ENCODE results near the gene MPL.

The MPL gene

DNA sequence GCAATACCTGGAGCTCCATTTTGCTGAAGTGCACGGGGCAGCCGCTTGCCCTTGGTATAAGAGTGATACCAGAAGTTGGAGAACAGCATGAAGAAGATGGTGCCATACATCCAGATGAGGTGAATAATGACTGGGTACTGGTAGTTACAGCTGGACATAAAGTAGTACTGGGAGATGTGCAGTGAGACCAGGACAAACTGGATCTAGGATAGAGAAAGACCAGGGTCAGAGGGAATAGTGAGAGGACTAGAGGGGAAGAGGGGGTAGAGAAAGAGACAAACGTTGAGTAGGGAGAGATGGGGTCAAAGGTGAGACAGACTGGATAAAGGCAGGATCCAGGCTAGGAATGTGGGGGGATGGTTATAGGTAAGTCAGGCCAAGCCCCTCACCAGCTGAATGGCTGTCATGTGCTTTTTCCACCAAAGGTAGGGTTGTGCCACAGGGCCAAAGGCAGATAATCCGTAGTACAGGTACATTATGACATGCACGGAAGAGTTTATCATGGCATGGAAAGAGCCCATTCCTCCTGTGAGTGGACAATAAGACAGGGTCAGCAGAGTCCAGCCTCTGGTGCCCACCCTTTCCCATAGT lies 26.4 kb downstream of the MPL start:
- TF ChIP-seq PPARA (CRISPR knock-in tag; IDR thresholded peaks at IDR 0.05; ENCODE audit: borderline replicate concordance) = no peak
- TF ChIP-seq ZNF565 (CRISPR knock-in tag; conservative IDR thresholded peaks at IDR 0.05; ENCODE audit: low read depth) = no peak
- no peak for TF ChIP-seq ZNF8 (CRISPR knock-in tag; IDR thresholded peaks at IDR 0.05)
- no peak for TF ChIP-seq RARB (CRISPR knock-in tag; IDR thresholded peaks at IDR 0.05)
- no peak for TF ChIP-seq ZNF70 (CRISPR knock-in tag; IDR thresholded peaks at IDR 0.05)
- TF ChIP-seq, protein P1, sequence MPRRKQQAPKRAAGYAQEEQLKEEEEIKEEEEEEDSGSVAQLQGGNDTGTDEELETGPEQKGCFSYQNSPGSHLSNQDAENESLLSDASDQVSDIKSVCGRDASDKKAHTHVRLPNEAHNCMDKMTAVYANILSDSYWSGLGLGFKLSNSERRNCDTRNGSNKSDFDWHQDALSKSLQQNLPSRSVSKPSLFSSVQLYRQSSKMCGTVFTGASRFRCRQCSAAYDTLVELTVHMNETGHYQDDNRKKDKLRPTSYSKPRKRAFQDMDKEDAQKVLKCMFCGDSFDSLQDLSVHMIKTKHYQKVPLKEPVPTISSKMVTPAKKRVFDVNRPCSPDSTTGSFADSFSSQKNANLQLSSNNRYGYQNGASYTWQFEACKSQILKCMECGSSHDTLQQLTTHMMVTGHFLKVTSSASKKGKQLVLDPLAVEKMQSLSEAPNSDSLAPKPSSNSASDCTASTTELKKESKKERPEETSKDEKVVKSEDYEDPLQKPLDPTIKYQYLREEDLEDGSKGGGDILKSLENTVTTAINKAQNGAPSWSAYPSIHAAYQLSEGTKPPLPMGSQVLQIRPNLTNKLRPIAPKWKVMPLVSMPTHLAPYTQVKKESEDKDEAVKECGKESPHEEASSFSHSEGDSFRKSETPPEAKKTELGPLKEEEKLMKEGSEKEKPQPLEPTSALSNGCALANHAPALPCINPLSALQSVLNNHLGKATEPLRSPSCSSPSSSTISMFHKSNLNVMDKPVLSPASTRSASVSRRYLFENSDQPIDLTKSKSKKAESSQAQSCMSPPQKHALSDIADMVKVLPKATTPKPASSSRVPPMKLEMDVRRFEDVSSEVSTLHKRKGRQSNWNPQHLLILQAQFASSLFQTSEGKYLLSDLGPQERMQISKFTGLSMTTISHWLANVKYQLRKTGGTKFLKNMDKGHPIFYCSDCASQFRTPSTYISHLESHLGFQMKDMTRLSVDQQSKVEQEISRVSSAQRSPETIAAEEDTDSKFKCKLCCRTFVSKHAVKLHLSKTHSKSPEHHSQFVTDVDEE (CRISPR knock-in tag; IDR thresholded peaks at IDR 0.05) = no peak
- no peak for TF ChIP-seq ISL1 (CRISPR knock-in tag; IDR thresholded peaks at IDR 0.05)
- TF ChIP-seq ZFP3 (CRISPR knock-in tag; IDR thresholded peaks at IDR 0.05) = no peak
- no peak for TF ChIP-seq TOX (CRISPR knock-in tag; IDR thresholded peaks at IDR 0.05; ENCODE audit: borderline replicate concordance)
- TF ChIP-seq, protein P2, sequence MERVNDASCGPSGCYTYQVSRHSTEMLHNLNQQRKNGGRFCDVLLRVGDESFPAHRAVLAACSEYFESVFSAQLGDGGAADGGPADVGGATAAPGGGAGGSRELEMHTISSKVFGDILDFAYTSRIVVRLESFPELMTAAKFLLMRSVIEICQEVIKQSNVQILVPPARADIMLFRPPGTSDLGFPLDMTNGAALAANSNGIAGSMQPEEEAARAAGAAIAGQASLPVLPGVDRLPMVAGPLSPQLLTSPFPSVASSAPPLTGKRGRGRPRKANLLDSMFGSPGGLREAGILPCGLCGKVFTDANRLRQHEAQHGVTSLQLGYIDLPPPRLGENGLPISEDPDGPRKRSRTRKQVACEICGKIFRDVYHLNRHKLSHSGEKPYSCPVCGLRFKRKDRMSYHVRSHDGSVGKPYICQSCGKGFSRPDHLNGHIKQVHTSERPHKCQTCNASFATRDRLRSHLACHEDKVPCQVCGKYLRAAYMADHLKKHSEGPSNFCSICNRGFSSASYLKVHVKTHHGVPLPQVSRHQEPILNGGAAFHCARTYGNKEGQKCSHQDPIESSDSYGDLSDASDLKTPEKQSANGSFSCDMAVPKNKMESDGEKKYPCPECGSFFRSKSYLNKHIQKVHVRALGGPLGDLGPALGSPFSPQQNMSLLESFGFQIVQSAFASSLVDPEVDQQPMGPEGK (CRISPR knock-in tag; IDR thresholded peaks at IDR 0.05; ENCODE audit: borderline replicate concordance) = no peak
- no peak for TF ChIP-seq GLIS3 (CRISPR knock-in tag; IDR thresholded peaks at IDR 0.05)
- no peak for ATAC-seq

DNA sequence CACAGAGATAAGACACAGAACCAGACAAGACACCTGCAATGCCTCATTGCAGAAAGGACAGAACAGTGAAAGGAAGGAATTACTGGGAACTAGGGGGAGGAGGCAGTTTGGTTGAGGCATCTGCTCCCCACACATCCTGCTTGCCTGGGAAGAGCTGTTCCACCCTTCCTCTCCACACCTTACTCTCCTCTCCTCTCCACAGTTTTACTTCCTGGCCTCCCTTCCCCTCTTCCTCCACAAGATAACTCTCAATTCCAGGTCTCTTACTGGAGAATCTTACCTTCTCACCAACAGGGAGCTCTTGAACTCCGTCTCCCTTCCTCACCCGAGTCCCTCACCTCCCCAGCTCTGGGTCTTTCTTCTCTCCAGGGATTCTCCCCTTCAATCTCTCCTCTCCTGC lies 28.1 kb downstream of the MPL start:
- ATAC-seq = no peak
- TF ChIP-seq TOX (CRISPR knock-in tag; IDR thresholded peaks at IDR 0.05; ENCODE audit: borderline replicate concordance) (no peak), TCF4 (CRISPR knock-in tag; IDR thresholded peaks at IDR 0.05; ENCODE audit: borderline replicate concordance) (no peak), SNAI2 (CRISPR knock-in tag; IDR thresholded peaks at IDR 0.05) (no peak), ARNTL (CRISPR knock-in tag; IDR thresholded peaks at IDR 0.05; ENCODE audit: borderline replicate concordance, low read depth) (no peak), ZC3H10 (CRISPR knock-in tag; IDR thresholded peaks at IDR 0.05) (no peak), ISL1 (CRISPR knock-in tag; IDR thresholded peaks at IDR 0.05) (no peak), RARB (CRISPR knock-in tag; IDR thresholded peaks at IDR 0.05) (no peak), GLIS3 (CRISPR knock-in tag; IDR thresholded peaks at IDR 0.05) (no peak), ESRRG (CRISPR knock-in tag; IDR thresholded peaks at IDR 0.05) (no peak), OSR1 (CRISPR knock-in tag; IDR thresholded peaks at IDR 0.05) (no peak), PPARA (CRISPR knock-in tag; IDR thresholded peaks at IDR 0.05; ENCODE audit: borderline replicate concordance) (no peak), BACH2 (CRISPR knock-in tag; IDR thresholded peaks at IDR 0.05; ENCODE audit: borderline replicate concordance) (no peak)
- TF ChIP-seq, protein P1 (CRISPR knock-in tag; IDR thresholded peaks at IDR 0.05) = no peak
- TF ChIP-seq, protein P3, sequence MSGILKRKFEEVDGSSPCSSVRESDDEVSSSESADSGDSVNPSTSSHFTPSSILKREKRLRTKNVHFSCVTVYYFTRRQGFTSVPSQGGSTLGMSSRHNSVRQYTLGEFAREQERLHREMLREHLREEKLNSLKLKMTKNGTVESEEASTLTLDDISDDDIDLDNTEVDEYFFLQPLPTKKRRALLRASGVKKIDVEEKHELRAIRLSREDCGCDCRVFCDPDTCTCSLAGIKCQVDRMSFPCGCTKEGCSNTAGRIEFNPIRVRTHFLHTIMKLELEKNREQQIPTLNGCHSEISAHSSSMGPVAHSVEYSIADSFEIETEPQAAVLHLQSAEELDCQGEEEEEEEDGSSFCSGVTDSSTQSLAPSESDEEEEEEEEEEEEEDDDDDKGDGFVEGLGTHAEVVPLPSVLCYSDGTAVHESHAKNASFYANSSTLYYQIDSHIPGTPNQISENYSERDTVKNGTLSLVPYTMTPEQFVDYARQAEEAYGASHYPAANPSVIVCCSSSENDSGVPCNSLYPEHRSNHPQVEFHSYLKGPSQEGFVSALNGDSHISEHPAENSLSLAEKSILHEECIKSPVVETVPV (CRISPR knock-in tag; IDR thresholded peaks at IDR 0.05) = no peak
- TF ChIP-seq, protein P4, sequence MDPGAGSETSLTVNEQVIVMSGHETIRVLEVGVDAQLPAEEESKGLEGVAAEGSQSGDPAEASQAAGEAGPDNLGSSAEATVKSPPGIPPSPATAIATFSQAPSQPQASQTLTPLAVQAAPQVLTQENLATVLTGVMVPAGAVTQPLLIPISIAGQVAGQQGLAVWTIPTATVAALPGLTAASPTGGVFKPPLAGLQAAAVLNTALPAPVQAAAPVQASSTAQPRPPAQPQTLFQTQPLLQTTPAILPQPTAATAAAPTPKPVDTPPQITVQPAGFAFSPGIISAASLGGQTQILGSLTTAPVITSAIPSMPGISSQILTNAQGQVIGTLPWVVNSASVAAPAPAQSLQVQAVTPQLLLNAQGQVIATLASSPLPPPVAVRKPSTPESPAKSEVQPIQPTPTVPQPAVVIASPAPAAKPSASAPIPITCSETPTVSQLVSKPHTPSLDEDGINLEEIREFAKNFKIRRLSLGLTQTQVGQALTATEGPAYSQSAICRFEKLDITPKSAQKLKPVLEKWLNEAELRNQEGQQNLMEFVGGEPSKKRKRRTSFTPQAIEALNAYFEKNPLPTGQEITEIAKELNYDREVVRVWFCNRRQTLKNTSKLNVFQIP (CRISPR knock-in tag; IDR thresholded peaks at IDR 0.05; ENCODE audit: borderline replicate concordance, low read depth) = no peak

Data from SK-N-SH treated with all-trans-retinoic acid at 6 μM for 48 hours (cell line).